ENCODE data around the gene IP6K2.
A peak's percentile ranks its signal among the peaks of the same experiment; 100 is the strongest.

Gene IP6K2

GRCh38 chr3:48662753-48663488 is 54.1 kb downstream of the IP6K2 start, which contains the start of gene CELSR3:
Gene CELSR3 (minus strand): TSS chr3:48662886. CDS start chr3:48662634, 252 bp downstream.
- peaks cover 7% of the 10 kb centered on the region for H3K27me3 ChIP-seq (ENCODE audit: insufficient read depth, insufficient read length)
- H3K36me3 ChIP-seq (ENCODE audit: insufficient read depth, insufficient read length, low read length), result peaks cover 34% of the 10 kb centered on the region
- H3K4me1 ChIP-seq (ENCODE audit: insufficient read depth, insufficient read length), result peaks cover 10% of the 10 kb centered on the region
- peak; percentile 87 for DNase-seq (ENCODE audit: low read depth, low spot score)
- H3K9me3 ChIP-seq (ENCODE audit: insufficient read depth, low read length), result no peaks in the 10 kb centered on the region
- H3K9ac ChIP-seq (ENCODE audit: insufficient read length, low read depth), result peak within 1 kb of the TSS; percentile 98
- H3K4me3 ChIP-seq (ENCODE audit: insufficient read length, low read depth), result peak within 1 kb of the TSS; percentile 93
- TF ChIP-seq ZNF274 (IDR thresholded peaks at IDR 0.05; ENCODE audit: low read depth, low read length) (no peak), YY1 (IDR thresholded peaks at IDR 0.05; ENCODE audit: insufficient read depth, insufficient read length) (peak; percentile 89)

- Histone ChIP-seq H3K4me1 (ENCODE audit: insufficient read depth, insufficient read length) (peaks cover 10% of the 10 kb centered on the region), H3K9me3 (ENCODE audit: insufficient read depth, low read length) (no peaks in the 10 kb centered on the region), H3K4me3 (ENCODE audit: insufficient read length, low read depth) (peak overlapping the region; percentile 93), H3K9ac (ENCODE audit: insufficient read length, low read depth) (peak overlapping the region; percentile 98), H3K27me3 (ENCODE audit: insufficient read depth, insufficient read length) (peaks cover 7% of the 10 kb centered on the region), H3K36me3 (ENCODE audit: insufficient read depth, insufficient read length, low read length) (peaks cover 35% of the 10 kb centered on the region)
- no peak for TF ChIP-seq YY1 (IDR thresholded peaks at IDR 0.05; ENCODE audit: insufficient read depth, insufficient read length)
- TF ChIP-seq SUZ12 (IDR thresholded peaks at IDR 0.05; ENCODE audit: extremely low read depth, insufficient read depth, insufficient read length), result no peak
- TF ChIP-seq ZNF274 (IDR thresholded peaks at IDR 0.05; ENCODE audit: low read depth, low read length), result no peak
- no peak for DNase-seq (ENCODE audit: low read depth, low spot score)
Measured at GRCh38 chr3:48662145-48662752, 54.8 kb downstream of the IP6K2 start.

GRCh38 chr3:48661501-48662144 is 55.4 kb downstream of the IP6K2 start:
- Histone ChIP-seq H3K4me3 (ENCODE audit: insufficient read length, low read depth) (peak overlapping the region; percentile 51), H3K9ac (ENCODE audit: insufficient read length, low read depth) (peak overlapping the region; percentile 79), H3K4me1 (ENCODE audit: insufficient read depth, insufficient read length) (peaks cover 13% of the 10 kb centered on the region), H3K36me3 (ENCODE audit: insufficient read depth, insufficient read length, low read length) (peaks cover 36% of the 10 kb centered on the region), H3K9me3 (ENCODE audit: insufficient read depth, low read length) (no peaks in the 10 kb centered on the region), H3K27me3 (ENCODE audit: insufficient read depth, insufficient read length) (peaks cover 7% of the 10 kb centered on the region)
- DNase-seq (ENCODE audit: low read depth, low spot score), result no peak
- TF ChIP-seq ZNF274 (IDR thresholded peaks at IDR 0.05; ENCODE audit: low read depth, low read length) (no peak), YY1 (IDR thresholded peaks at IDR 0.05; ENCODE audit: insufficient read depth, insufficient read length) (no peak), SUZ12 (IDR thresholded peaks at IDR 0.05; ENCODE audit: extremely low read depth, insufficient read depth, insufficient read length) (no peak)

- no peak for DNase-seq (ENCODE audit: low read depth, low spot score)
- TF ChIP-seq YY1 (IDR thresholded peaks at IDR 0.05; ENCODE audit: insufficient read depth, insufficient read length) (no peak), SUZ12 (IDR thresholded peaks at IDR 0.05; ENCODE audit: extremely low read depth, insufficient read depth, insufficient read length) (no peak), ZNF274 (IDR thresholded peaks at IDR 0.05; ENCODE audit: low read depth, low read length) (no peak)
- Histone ChIP-seq H3K9me3 (ENCODE audit: insufficient read depth, low read length) (no peaks in the 10 kb centered on the region), H3K4me3 (ENCODE audit: insufficient read length, low read depth) (no peak overlapping the region), H3K27me3 (ENCODE audit: insufficient read depth, insufficient read length) (peaks cover 7% of the 10 kb centered on the region), H3K9ac (ENCODE audit: insufficient read length, low read depth) (no peak overlapping the region), H3K36me3 (ENCODE audit: insufficient read depth, insufficient read length, low read length) (peaks cover 36% of the 10 kb centered on the region), H3K4me1 (ENCODE audit: insufficient read depth, insufficient read length) (peaks cover 13% of the 10 kb centered on the region)
Measured at GRCh38 chr3:48660800-48661400, 56.1 kb downstream of the IP6K2 start.

GRCh38 chr3:48656841-48657281 is 60.2 kb downstream of the IP6K2 start:
- no peak for TF ChIP-seq ZNF274 (IDR thresholded peaks at IDR 0.05; ENCODE audit: low read depth, low read length)
- no peak for TF ChIP-seq YY1 (IDR thresholded peaks at IDR 0.05; ENCODE audit: insufficient read depth, insufficient read length)
- no peak for TF ChIP-seq SUZ12 (IDR thresholded peaks at IDR 0.05; ENCODE audit: extremely low read depth, insufficient read depth, insufficient read length)
- Histone ChIP-seq H3K9me3 (ENCODE audit: insufficient read depth, low read length) (no peaks in the 10 kb centered on the region), H3K4me3 (ENCODE audit: insufficient read length, low read depth) (no peak overlapping the region), H3K9ac (ENCODE audit: insufficient read length, low read depth) (peak overlapping the region; percentile 28), H3K4me1 (ENCODE audit: insufficient read depth, insufficient read length) (peaks cover 10% of the 10 kb centered on the region), H3K36me3 (ENCODE audit: insufficient read depth, insufficient read length, low read length) (peaks cover 57% of the 10 kb centered on the region), H3K27me3 (ENCODE audit: insufficient read depth, insufficient read length) (peaks cover 8% of the 10 kb centered on the region)
- DNase-seq (ENCODE audit: low read depth, low spot score), result no peak

GRCh38 chr3:48656061-48656840 is 60.8 kb downstream of the IP6K2 start:
- TF ChIP-seq ZNF274 (IDR thresholded peaks at IDR 0.05; ENCODE audit: low read depth, low read length) (no peak), SUZ12 (IDR thresholded peaks at IDR 0.05; ENCODE audit: extremely low read depth, insufficient read depth, insufficient read length) (no peak), YY1 (IDR thresholded peaks at IDR 0.05; ENCODE audit: insufficient read depth, insufficient read length) (no peak)
- H3K4me3 ChIP-seq (ENCODE audit: insufficient read length, low read depth), result no peak overlapping the region
- peaks cover 9% of the 10 kb centered on the region for H3K4me1 ChIP-seq (ENCODE audit: insufficient read depth, insufficient read length)
- DNase-seq (ENCODE audit: low read depth, low spot score), result peak; percentile 68
- peak overlapping the region; percentile 28 for H3K9ac ChIP-seq (ENCODE audit: insufficient read length, low read depth)
- no peaks in the 10 kb centered on the region for H3K9me3 ChIP-seq (ENCODE audit: insufficient read depth, low read length)
- peaks cover 57% of the 10 kb centered on the region for H3K36me3 ChIP-seq (ENCODE audit: insufficient read depth, insufficient read length, low read length)
- H3K27me3 ChIP-seq (ENCODE audit: insufficient read depth, insufficient read length), result peaks cover 7% of the 10 kb centered on the region
